Keratinocyte (primary cell): ENCODE results near the gene ACADSB.

ENCODE experiments used
- EZH2 ChIP-seq: IDR thresholded peaks from one replicate; pipeline ENCODE4 v1.6.1; 2012; ENCODE audit warnings: inconsistent platforms, mild to moderate bottlenecking, low read length, moderate library complexity
- TF ChIP-seq, protein P1 (sequence below), 3 experiments: IDR thresholded peaks in 1 of 3; conservative IDR thresholded peaks in 1 of 3; optimal IDR thresholded peaks in 1 of 3; 2 replicates in 2 of 3; 3 replicates in 1 of 3; pipeline versions ENCODE3 to v1.5.1; 2011; ENCODE audit warnings: low read length in 3 of 3, mild to moderate bottlenecking in 3 of 3, moderate library complexity in 2 of 3, control low read depth in 1 of 3, inconsistent platforms in 1 of 3; ENCODE audit not compliant: insufficient read depth in 2 of 3; ENCODE audit errors: extremely low read depth in 1 of 3

DNA sequence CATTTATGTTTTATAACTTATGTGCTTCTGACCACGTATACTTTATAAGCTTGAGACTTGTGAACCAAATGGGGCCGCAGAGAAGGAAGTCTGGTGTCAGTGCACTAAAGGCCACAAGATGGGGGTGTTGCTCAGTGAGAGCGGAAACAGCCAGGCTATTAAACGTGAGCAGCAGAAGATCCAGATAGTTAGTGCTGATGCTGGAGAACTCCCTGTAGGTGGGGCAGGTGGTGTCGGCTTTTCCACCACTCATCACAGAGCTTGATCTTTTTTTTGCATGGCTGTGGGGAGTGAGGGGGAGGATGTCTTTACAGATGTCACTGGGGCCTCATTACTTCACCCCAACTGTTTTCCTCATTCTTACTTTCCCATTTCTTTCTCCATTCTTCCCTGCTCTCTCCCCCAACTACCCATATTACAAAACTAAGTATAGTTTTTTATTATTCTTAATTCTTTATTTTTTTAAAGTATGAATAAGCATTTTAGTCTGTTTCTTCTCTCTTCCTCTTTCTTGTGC lies 34.7 kb downstream of the ACADSB start:
- TF ChIP-seq, protein P1, sequence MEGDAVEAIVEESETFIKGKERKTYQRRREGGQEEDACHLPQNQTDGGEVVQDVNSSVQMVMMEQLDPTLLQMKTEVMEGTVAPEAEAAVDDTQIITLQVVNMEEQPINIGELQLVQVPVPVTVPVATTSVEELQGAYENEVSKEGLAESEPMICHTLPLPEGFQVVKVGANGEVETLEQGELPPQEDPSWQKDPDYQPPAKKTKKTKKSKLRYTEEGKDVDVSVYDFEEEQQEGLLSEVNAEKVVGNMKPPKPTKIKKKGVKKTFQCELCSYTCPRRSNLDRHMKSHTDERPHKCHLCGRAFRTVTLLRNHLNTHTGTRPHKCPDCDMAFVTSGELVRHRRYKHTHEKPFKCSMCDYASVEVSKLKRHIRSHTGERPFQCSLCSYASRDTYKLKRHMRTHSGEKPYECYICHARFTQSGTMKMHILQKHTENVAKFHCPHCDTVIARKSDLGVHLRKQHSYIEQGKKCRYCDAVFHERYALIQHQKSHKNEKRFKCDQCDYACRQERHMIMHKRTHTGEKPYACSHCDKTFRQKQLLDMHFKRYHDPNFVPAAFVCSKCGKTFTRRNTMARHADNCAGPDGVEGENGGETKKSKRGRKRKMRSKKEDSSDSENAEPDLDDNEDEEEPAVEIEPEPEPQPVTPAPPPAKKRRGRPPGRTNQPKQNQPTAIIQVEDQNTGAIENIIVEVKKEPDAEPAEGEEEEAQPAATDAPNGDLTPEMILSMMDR (optimal IDR thresholded peaks at IDR 0.05 in 1 of 3, IDR thresholded peaks at IDR 0.05 in 1 of 3, conservative IDR thresholded peaks at IDR 0.05 in 1 of 3; ENCODE audit: extremely low read depth in 1 of 3, insufficient read depth in 2 of 3, low read length in 3 of 3) = peak; percentile 84 to 91 (median 89)
- no peak for TF ChIP-seq EZH2
